Measurements from ENCODE around the gene SMKR1. TPM values are rescaled to one million over a fixed set of nuclear protein-coding genes. Genes with fewer than 3 reads are reported as not detected.

The SMKR1 gene
- total RNA-seq, 2 donors from 2014 or later, result 0.55 to 0.97 TPM

DNA sequence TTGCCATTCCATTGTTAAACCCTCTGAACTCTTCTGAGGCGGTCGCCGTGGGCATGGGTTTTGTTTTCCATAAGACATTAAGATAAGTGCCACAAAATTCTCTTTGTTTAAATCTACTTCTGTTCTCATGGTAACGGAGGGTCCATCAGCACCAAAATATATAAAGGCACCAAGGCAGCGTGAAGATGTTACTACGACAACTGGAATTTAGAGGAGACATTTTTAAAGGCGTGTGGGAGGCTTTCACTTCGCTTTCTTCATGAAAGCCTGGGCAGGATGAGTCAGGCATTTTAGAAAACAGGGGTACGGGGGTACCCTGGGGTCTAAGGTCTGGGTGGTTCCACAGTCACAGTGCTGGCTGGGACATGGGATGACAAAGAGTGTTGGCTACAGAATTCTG, 34.0 kb downstream of the SMKR1 start:
- WGBS, 2 experiments (ENCODE audit: insufficient coverage in 1 of 2, insufficient read length in 1 of 2), result 89 to 92% methylated on average over 9 of the region's 9 CpGs
- H3K27ac ChIP-seq (ENCODE audit: low read depth, low read length), result no peak overlapping the region
- TF ChIP-seq, protein P1, sequence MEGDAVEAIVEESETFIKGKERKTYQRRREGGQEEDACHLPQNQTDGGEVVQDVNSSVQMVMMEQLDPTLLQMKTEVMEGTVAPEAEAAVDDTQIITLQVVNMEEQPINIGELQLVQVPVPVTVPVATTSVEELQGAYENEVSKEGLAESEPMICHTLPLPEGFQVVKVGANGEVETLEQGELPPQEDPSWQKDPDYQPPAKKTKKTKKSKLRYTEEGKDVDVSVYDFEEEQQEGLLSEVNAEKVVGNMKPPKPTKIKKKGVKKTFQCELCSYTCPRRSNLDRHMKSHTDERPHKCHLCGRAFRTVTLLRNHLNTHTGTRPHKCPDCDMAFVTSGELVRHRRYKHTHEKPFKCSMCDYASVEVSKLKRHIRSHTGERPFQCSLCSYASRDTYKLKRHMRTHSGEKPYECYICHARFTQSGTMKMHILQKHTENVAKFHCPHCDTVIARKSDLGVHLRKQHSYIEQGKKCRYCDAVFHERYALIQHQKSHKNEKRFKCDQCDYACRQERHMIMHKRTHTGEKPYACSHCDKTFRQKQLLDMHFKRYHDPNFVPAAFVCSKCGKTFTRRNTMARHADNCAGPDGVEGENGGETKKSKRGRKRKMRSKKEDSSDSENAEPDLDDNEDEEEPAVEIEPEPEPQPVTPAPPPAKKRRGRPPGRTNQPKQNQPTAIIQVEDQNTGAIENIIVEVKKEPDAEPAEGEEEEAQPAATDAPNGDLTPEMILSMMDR (conservative IDR thresholded peaks at IDR 0.05), result no peak
- no peak overlapping the region for H3K4me3 Mint-ChIP-seq
- no peak for DNase-seq
- H3K36me3 Mint-ChIP-seq (ENCODE audit: low read depth), result no peaks in the 10 kb centered on the region
- no peaks in the 10 kb centered on the region for H3K36me3 ChIP-seq (ENCODE audit: control insufficient read depth, insufficient read depth, low read length)
- H3K4me1 ChIP-seq (ENCODE audit: control insufficient read depth, insufficient read depth, low read length), result no peaks in the 10 kb centered on the region
- H3K4me1 Mint-ChIP-seq, result peaks cover 21% of the 10 kb centered on the region
- H3K27me3 ChIP-seq (ENCODE audit: control insufficient read depth, insufficient read depth, low read length, poor library complexity, severe bottlenecking), result no peaks in the 10 kb centered on the region
- H3K4me3 ChIP-seq (ENCODE audit: low read length), result no peak overlapping the region
- peaks cover 3% of the 10 kb centered on the region for H3K27me3 Mint-ChIP-seq (ENCODE audit: insufficient read depth)
- no peak overlapping the region for H3K27ac Mint-ChIP-seq
- no peak overlapping the region for H3K9ac ChIP-seq (ENCODE audit: extremely low read depth, low read length, poor library complexity, severe bottlenecking)
- H3K9me3 Mint-ChIP-seq, result no peaks in the 10 kb centered on the region
- no peaks in the 10 kb centered on the region for H3K9me3 ChIP-seq (ENCODE audit: control insufficient read depth, low read length)

DNA sequence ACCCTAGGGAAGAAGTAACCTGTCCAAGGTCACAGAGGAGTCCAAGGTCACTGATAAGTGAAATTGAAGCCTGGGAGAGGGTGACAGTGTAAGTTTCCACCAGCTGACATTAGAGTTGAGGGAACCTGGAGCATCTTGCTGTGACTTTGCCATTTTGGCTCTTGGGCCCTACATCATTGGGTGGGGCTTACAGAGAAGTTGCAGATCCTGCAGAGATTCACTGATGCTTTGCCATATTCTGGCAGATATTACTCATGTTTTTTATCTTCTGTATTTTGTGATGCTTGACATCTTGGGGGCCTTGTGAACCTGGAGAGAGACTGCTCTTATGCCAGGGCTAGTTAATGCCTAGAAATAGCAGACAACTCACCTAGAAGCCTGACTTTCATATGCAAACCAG, 36.5 kb downstream of the SMKR1 start:
- H3K4me1 ChIP-seq (ENCODE audit: control insufficient read depth, insufficient read depth, low read length), result no peaks in the 10 kb centered on the region
- H3K27ac Mint-ChIP-seq, result no peak overlapping the region
- no peaks in the 10 kb centered on the region for H3K27me3 ChIP-seq (ENCODE audit: control insufficient read depth, insufficient read depth, low read length, poor library complexity, severe bottlenecking)
- no peak overlapping the region for H3K4me3 Mint-ChIP-seq
- H3K4me1 Mint-ChIP-seq, result peaks cover 10% of the 10 kb centered on the region
- TF ChIP-seq, protein P1 (conservative IDR thresholded peaks at IDR 0.05), result no peak
- H3K9ac ChIP-seq (ENCODE audit: extremely low read depth, low read length, poor library complexity, severe bottlenecking), result no peak overlapping the region
- no peaks in the 10 kb centered on the region for H3K9me3 Mint-ChIP-seq
- no peak overlapping the region for H3K4me3 ChIP-seq (ENCODE audit: low read length)
- peaks cover 5% of the 10 kb centered on the region for H3K27me3 Mint-ChIP-seq (ENCODE audit: insufficient read depth)
- no peaks in the 10 kb centered on the region for H3K9me3 ChIP-seq (ENCODE audit: control insufficient read depth, low read length)
- H3K27ac ChIP-seq (ENCODE audit: low read depth, low read length), result no peak overlapping the region
- H3K36me3 ChIP-seq (ENCODE audit: control insufficient read depth, insufficient read depth, low read length), result no peaks in the 10 kb centered on the region
- no peaks in the 10 kb centered on the region for H3K36me3 Mint-ChIP-seq (ENCODE audit: low read depth)
- DNase-seq, result no peak

DNA sequence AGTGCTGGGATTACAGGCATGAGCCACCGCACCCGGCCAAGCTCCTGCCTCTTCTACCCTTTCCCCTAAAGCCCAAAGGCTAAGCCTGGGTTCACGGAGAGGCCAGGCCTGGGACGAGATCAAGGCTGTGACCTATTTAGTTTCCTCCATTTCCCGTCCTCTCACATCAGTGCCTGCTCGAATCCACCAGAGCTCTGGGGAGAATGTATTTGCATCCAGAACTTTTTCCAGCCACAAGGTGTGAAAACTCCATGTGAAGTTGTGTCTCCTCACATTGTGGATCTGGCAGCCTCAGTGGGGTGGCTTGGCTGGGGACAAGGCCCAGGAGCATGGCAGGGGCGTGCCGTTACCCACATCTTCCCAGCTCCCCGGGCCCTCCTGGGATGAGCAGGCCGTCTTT, 38.0 kb downstream of the SMKR1 start:
- no peaks in the 10 kb centered on the region for H3K27me3 ChIP-seq (ENCODE audit: control insufficient read depth, insufficient read depth, low read length, poor library complexity, severe bottlenecking)
- no peak overlapping the region for H3K27ac Mint-ChIP-seq
- H3K4me1 Mint-ChIP-seq, result peaks cover 3% of the 10 kb centered on the region
- peaks cover 5% of the 10 kb centered on the region for H3K27me3 Mint-ChIP-seq (ENCODE audit: insufficient read depth)
- no peaks in the 10 kb centered on the region for H3K9me3 Mint-ChIP-seq
- no peaks in the 10 kb centered on the region for H3K36me3 Mint-ChIP-seq (ENCODE audit: low read depth)
- H3K4me3 ChIP-seq (ENCODE audit: low read length), result no peak overlapping the region
- TF ChIP-seq, protein P1 (conservative IDR thresholded peaks at IDR 0.05), result no peak
- no peaks in the 10 kb centered on the region for H3K9me3 ChIP-seq (ENCODE audit: control insufficient read depth, low read length)
- WGBS, 2 experiments (ENCODE audit: insufficient coverage in 1 of 2, insufficient read length in 1 of 2), result 87 to 90% methylated on average over 3 to 10 of the region's 10 CpGs
- H3K4me1 ChIP-seq (ENCODE audit: control insufficient read depth, insufficient read depth, low read length), result no peaks in the 10 kb centered on the region
- H3K4me3 Mint-ChIP-seq, result no peak overlapping the region
- H3K27ac ChIP-seq (ENCODE audit: low read depth, low read length), result no peak overlapping the region
- DNase-seq, result peak; percentile 56
- H3K9ac ChIP-seq (ENCODE audit: extremely low read depth, low read length, poor library complexity, severe bottlenecking), result no peak overlapping the region
- H3K36me3 ChIP-seq (ENCODE audit: control insufficient read depth, insufficient read depth, low read length), result no peaks in the 10 kb centered on the region

Data from endodermal cell (in vitro differentiated cells).